Dendritic cell treated with granulocyte-macrophage colony-stimulating factor and Interleukin-4, amounts not matched to agents 40 ng/mL and 50 ng/mL, for 4 days (primary cell): ENCODE measurements around the gene ITGA7.

Experiments used
- H3K27ac Mint-ChIP-seq: one replicate; pipeline ENCODE4 v1.8.0; 2022; ENCODE audit warnings: mild to moderate bottlenecking, mixed read lengths
- H3K27me3 Mint-ChIP-seq: one replicate; pipeline ENCODE4 v1.8.0; 2022; ENCODE audit warnings: mild to moderate bottlenecking, mixed read lengths
- H3K36me3 Mint-ChIP-seq: one replicate; pipeline ENCODE4 v1.8.0; 2022; ENCODE audit warnings: low read depth, mixed read lengths
- H3K4me1 Mint-ChIP-seq: one replicate; pipeline ENCODE4 v1.8.0; 2022; ENCODE audit warnings: low read depth, mixed read lengths
- H3K4me3 Mint-ChIP-seq: one replicate; pipeline ENCODE4 v1.8.0; 2022; ENCODE audit warnings: mild to moderate bottlenecking, moderate library complexity, mixed read lengths
- H3K9me3 Mint-ChIP-seq: one replicate; pipeline ENCODE4 v1.8.0; 2022; ENCODE audit warnings: mixed read lengths
- intact Hi-C: fragments of 100-400 bp; cut with micrococcal nuclease; formaldehyde crosslinking; loops from one replicate; pipeline ENCODE4 v1.15.0; 2022

The ITGA7 gene

DNA sequence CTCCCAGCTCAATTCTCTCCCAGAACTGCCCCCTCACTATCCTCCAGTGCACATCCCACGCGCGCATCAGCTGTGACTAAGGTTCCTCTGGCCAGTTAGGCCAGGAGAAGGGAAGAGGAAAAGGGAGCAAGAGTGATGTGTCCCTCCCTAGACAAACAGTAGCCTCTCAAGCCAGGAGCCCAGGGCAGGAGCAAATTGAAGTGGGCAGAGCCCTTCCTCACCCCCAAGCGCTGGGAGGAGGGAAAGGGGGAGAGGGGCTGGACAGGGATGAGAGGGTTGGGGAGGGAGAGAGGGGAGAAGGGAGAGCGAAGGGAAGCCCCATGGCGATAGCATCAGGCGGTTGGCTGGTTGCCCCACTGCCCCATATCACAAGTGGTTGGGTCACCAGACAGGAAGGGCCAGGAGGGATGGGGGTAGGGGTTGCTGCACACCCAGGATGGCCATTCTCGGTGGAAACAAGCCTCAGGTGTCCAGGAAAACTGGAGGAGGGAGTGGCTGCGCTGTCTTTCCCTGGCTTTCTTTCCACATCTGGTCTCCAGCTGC is 20.0 kb upstream of the ITGA7 start:
- H3K9me3 Mint-ChIP-seq, result no peaks in the 10 kb centered on the region
- peak overlapping the region; percentile 90 for H3K27ac Mint-ChIP-seq
- intact Hi-C loops, result no loop called here
- H3K27me3 Mint-ChIP-seq, result peaks cover 1% of the 10 kb centered on the region
- H3K4me1 Mint-ChIP-seq, result peaks cover 71% of the 10 kb centered on the region
- H3K4me3 Mint-ChIP-seq, result peak overlapping the region; percentile 93
- peaks cover 85% of the 10 kb centered on the region for H3K36me3 Mint-ChIP-seq

DNA sequence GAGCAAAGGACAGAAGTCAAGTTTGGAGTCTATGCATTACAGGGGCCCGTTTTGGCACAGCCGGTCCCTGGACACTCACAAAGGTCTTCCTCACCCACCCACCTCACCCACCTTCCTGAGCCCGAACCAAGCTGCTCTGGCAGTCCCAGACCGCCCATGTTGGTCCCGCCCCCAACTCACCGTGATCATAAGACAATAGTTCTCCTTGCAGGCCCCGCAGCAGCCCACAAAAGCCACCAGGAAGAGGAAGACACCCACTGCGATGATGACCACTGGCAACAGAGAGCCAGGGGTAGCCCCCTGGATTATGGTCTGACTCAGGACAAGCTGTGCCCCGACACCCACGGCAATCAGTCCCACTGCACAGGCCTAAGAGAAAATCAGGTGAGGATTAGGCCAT is 19.3 kb upstream of the ITGA7 start:
- Mint-ChIP-seq H3K27ac (peak overlapping the region; percentile 90), H3K9me3 (no peaks in the 10 kb centered on the region), H3K4me3 (peak overlapping the region; percentile 93), H3K36me3 (peaks cover 78% of the 10 kb centered on the region), H3K27me3 (no peaks in the 10 kb centered on the region), H3K4me1 (peaks cover 63% of the 10 kb centered on the region)
- intact Hi-C loops, result no loop called here

DNA sequence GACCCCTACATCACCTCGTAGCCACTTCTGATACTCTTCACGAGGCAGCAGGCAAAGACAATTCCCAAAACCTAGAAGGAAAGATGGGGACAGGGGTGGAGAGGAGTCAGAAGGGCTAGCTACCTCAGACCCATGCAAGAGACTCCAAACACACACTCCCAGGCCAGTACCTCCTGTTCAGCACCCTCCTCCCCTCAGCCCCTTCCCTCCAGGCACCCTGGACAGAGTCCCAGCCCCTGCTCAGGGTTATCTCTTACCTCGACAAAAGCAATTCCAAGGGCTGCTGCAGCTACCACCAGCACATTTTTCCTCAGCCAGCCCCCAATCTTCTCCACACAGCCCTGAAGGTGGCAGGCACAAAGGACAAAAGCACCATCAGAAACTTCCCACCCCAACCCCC is 17.9 kb upstream of the ITGA7 start:
- intact Hi-C loops, result no loop called here
- no peaks in the 10 kb centered on the region for H3K27me3 Mint-ChIP-seq
- H3K27ac Mint-ChIP-seq, result peak overlapping the region; percentile 56
- H3K4me1 Mint-ChIP-seq, result peaks cover 59% of the 10 kb centered on the region
- H3K9me3 Mint-ChIP-seq, result no peaks in the 10 kb centered on the region
- H3K36me3 Mint-ChIP-seq, result peaks cover 73% of the 10 kb centered on the region
- H3K4me3 Mint-ChIP-seq, result peak overlapping the region; percentile 17

DNA sequence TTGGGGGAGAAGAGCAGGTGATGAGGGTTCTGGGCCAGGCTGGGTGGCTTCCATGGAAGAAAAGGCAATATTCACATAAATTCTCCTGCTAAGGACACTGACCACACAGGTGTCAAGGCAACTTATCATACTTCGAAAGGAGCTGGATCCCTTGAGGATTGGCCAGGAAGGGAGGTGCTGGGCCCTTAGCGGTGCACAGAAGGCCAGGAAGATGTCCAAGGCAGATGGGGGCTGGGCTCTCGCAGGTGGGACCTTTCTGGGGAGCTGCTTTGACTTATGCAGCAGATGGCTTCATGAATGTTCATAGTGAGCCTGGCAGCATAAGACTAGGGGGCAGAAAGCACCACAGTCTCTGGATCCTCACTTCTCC is 17.2 kb upstream of the ITGA7 start:
- peaks cover 73% of the 10 kb centered on the region for H3K36me3 Mint-ChIP-seq
- intact Hi-C loops, result loop anchor here (1.0 kb wide), 1 partner anchor 12 kb away; no protein-coding TSS in a partner anchor
- peak overlapping the region; percentile 56 for H3K27ac Mint-ChIP-seq

DNA sequence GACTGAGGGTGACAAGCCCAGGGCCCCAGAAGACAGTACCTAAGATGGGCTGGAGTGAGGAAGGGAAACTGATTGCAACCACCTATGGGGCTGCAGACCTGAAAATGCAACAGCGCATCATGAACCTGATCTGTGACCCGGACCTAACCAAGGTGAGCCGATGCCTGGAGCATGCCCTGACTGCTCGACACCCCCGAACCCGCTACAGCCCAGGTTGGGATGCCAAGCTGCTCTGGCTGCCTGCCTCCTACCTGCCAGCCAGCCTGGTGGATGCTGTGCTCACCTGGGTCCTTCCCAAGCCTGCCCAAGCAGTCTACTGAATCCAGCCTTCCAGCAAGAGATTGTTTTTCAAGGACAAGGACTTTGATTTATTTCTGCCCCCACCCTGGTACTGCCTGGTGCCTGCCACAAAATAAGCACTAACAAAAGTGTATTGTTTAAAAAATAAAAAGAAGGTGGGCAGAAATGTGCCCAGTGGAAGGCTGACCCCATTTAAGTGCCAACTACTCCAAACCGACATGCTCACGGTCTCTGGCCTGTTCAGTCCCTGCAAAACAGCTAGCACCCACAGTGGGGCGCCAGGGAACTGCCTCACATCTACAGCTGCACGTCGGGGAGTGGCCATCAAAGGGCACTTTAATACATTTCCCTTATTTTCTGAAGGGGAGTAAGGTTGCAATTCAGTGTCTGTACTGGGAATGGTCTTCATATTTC is 16.7 kb upstream of the ITGA7 start:
- Mint-ChIP-seq H3K27ac (peak overlapping the region; percentile 56), H3K4me3 (peak overlapping the region; percentile 5), H3K36me3 (peaks cover 73% of the 10 kb centered on the region), H3K9me3 (no peaks in the 10 kb centered on the region), H3K4me1 (peaks cover 52% of the 10 kb centered on the region), H3K27me3 (no peaks in the 10 kb centered on the region)
- intact Hi-C loops, result loop anchor here (1.0 kb wide), 1 partner anchor 13 kb away; no protein-coding TSS in a partner anchor

More for the DNA sequence above, 17.2 kb upstream of the ITGA7 start:
- H3K4me1 Mint-ChIP-seq, result peaks cover 53% of the 10 kb centered on the region
- H3K9me3 Mint-ChIP-seq, result no peaks in the 10 kb centered on the region
- H3K27me3 Mint-ChIP-seq, result no peaks in the 10 kb centered on the region
- H3K4me3 Mint-ChIP-seq, result peak overlapping the region; percentile 5

DNA sequence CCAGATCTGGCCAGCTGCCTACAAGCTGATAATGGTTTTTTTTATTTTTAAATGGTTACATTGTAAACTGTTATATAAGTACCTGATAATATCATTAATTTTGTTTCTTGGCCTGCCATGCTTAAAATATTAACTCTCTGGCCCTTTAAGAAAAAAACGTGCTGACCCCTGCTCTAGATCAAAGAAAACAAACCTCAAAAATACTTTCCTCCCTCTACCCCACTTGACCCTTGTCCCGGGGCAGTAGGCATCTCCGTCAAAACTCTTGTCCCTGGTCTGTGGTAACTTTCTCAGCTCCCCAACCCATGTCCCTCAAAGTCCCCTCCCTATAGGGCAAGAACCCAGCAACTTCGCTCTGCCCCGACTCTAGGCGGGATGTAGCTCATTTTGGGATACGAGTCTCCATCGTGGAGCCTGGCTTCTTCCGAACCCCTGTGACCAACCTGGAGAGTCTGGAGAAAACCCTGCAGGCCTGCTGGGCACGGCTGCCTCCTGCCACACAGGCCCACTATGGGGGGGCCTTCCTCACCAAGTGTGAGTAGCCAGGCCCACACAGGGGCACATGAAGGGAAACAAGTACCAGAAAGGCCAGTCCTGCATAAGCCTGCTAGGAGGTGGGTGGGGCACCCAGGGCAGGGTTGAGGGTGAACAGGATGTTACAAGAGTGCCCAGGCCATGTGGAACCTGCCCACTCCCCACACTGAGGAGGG is 16.0 kb upstream of the ITGA7 start:
- peaks cover 77% of the 10 kb centered on the region for H3K36me3 Mint-ChIP-seq
- H3K9me3 Mint-ChIP-seq, result no peaks in the 10 kb centered on the region
- intact Hi-C loops, result loop anchor here (1.0 kb wide), 1 partner anchor 14 kb away; no protein-coding TSS in a partner anchor
- peaks cover 59% of the 10 kb centered on the region for H3K4me1 Mint-ChIP-seq
- H3K27ac Mint-ChIP-seq, result no peak overlapping the region
- H3K4me3 Mint-ChIP-seq, result no peak overlapping the region
- no peaks in the 10 kb centered on the region for H3K27me3 Mint-ChIP-seq

DNA sequence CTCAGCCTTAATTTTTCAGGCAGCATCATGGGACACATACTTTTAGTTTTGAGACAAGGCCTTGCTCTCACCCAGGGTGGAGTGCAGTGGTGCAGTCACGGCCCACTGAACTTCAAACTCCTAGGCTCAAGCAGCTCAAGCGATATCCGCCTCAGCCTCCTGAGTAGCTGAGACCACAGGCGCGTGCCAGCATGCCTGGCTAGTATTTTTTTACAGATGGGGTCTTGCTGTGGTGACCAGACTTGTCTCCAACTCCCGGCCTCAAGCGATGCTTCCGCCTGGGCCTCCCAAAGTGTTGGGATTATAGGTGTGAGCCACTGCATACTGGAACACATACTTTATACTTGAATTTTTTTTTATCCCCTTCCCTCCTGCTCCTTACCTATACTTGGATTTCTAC is 15.2 kb upstream of the ITGA7 start:
- H3K9me3 Mint-ChIP-seq, result no peaks in the 10 kb centered on the region
- peaks cover 79% of the 10 kb centered on the region for H3K36me3 Mint-ChIP-seq
- no peak overlapping the region for H3K27ac Mint-ChIP-seq
- H3K4me3 Mint-ChIP-seq, result no peak overlapping the region
- intact Hi-C loops, result no loop called here
- H3K27me3 Mint-ChIP-seq, result no peaks in the 10 kb centered on the region
- H3K4me1 Mint-ChIP-seq, result peaks cover 66% of the 10 kb centered on the region

DNA sequence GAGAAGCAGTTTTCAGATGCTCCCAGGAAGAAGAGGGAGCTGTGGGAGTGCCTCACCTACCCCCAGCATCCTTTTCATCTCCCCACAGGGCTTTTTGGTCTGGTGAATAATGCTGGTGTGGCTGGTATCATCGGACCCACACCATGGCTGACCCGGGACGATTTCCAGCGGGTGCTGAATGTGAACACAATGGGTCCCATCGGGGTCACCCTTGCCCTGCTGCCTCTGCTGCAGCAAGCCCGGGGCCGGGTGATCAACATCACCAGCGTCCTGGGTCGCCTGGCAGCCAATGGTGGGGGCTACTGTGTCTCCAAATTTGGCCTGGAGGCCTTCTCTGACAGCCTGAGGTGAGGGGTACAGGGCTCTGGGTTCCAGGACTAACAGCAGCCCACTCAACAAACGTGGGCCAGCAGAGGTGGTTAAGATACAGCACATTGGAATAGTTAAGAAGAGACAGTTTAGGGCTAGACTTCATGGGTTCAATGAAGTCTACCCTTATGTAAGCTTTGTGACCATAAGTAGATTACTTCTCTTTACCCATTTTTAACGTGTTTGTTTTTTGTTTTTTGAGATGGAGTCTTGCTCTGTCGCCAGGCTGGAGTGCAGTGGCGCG is 14.0 kb upstream of the ITGA7 start:
- H3K27me3 Mint-ChIP-seq, result no peaks in the 10 kb centered on the region
- no peak overlapping the region for H3K27ac Mint-ChIP-seq
- no peaks in the 10 kb centered on the region for H3K9me3 Mint-ChIP-seq
- peaks cover 67% of the 10 kb centered on the region for H3K36me3 Mint-ChIP-seq
- intact Hi-C loops, result loop anchor here (1.0 kb wide), 1 partner anchor 61 kb away; no protein-coding TSS in a partner anchor
- no peak overlapping the region for H3K4me3 Mint-ChIP-seq
- H3K4me1 Mint-ChIP-seq, result peaks cover 66% of the 10 kb centered on the region

DNA sequence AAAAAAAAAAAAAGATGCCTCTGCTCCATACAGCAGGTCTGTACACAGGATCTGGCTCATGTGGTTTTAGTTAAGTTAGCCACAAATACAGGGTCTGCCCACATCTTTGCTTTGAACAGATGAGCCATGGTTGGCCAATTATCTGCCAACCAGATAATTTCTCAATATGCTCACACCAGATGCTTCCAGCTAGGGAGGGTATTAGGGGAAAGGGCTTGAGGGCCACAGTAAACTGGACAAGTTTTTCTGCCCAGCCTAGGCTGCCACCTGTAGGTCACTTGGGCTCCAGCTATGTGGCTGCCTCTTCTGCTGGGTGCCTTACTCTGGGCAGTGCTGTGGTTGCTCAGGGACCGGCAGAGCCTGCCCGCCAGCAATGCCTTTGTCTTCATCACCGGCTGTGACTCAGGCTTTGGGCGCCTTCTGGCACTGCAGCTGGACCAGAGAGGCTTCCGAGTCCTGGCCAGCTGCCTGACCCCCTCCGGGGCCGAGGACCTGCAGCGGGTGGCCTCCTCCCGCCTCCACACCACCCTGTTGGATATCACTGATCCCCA is 13.3 kb upstream of the ITGA7 start:
- H3K9me3 Mint-ChIP-seq, result no peaks in the 10 kb centered on the region
- H3K27ac Mint-ChIP-seq, result no peak overlapping the region
- H3K36me3 Mint-ChIP-seq, result peaks cover 62% of the 10 kb centered on the region
- intact Hi-C loops, result loop anchor here (1.0 kb wide), 1 partner anchor 61 kb away; no protein-coding TSS in a partner anchor
- no peak overlapping the region for H3K4me3 Mint-ChIP-seq
- no peaks in the 10 kb centered on the region for H3K27me3 Mint-ChIP-seq
- H3K4me1 Mint-ChIP-seq, result peaks cover 64% of the 10 kb centered on the region

DNA sequence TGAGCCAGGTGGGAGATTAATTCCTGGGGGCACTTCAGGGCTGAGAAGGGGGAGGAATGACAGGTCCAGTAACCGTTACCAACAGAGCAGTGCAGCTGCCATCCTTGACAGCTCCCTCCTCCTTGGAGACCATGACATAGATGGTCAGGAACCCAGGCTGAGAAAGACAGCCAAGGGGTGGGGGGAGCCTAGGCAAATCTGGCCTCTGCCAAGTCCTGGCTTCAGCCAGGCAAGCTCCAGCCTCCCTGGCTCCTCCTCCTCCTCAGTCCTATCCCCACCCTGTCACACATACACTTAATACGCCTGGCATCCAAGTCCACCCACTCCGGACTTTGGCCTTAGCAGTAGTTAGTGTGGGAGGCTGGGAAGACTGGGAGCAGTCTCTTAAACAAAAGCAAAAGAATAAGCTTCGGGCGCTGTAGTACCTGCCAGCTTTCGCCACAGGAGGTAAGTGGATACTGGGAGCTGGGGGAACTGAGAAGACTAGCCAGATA is 12.4 kb upstream of the ITGA7 start, which contains the start of gene RDH5:
RDH5 (plus strand) TSS at position 323 of the 494 bp plus-strand sequence. CDS start 792 bp downstream, outside the sequence.
- no peak within 1 kb of the TSS for H3K4me3 Mint-ChIP-seq
- H3K27ac Mint-ChIP-seq, result no peak within 1 kb of the TSS
- H3K9me3 Mint-ChIP-seq, result no peaks in the 10 kb centered on the region
- H3K4me1 Mint-ChIP-seq, result peaks cover 63% of the 10 kb centered on the region
- intact Hi-C loops, result no loop called here
- no peaks in the 10 kb centered on the region for H3K27me3 Mint-ChIP-seq
- peaks cover 56% of the 10 kb centered on the region for H3K36me3 Mint-ChIP-seq

DNA sequence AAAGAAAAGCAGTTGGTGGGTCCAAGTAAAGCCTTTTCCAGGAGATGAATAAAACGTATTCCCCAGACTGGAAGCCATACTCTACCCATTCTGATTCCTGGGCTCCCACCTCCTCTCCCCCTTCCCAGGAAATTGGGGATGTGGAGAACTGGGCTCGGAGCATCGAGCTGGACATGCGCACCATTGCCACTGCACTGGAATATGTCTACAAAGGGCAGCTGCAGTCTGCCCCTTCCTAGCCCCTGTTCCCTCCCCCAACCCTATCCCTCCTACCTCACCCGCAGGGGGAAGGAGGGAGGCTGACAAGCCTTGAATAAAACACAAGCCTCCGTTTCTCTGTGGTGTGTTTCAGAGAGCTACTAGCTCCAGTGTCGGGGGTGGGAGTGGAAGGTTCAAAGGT is 11.7 kb upstream of the ITGA7 start:
- intact Hi-C loops, result no loop called here
- Mint-ChIP-seq H3K36me3 (peaks cover 48% of the 10 kb centered on the region), H3K4me3 (no peak overlapping the region), H3K9me3 (no peaks in the 10 kb centered on the region), H3K27me3 (no peaks in the 10 kb centered on the region), H3K27ac (no peak overlapping the region), H3K4me1 (peaks cover 56% of the 10 kb centered on the region)

DNA sequence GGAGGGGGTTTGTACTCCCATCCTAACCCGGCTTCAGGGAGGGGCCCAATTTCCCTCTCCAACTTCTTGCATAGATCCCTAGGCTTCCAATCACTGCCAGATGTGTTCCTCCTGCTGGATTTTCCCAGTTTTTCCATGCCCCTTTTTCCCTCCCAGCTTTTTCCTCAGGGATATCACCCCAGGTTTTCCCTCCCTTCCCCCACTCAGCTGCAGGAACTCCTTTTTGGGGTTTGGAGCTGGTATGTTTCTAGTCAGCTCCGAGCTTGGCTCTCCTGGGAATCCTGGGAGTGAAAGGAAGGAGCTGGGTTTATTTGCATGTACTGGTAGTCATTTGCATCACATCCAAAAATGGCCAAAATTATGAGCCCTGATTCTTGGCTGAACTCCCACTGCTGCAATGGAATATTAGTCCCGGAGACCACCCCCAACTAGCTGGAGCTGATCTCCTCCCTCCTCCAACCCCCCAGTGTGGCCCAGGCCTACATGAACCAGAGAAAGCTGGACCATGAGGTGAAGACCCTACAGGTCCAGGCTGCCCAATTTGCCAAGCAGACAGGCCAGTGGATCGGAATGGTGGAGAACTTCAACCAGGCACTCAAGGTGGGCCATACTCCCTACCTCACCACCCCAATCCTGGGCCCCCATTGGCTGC is 11.0 kb upstream of the ITGA7 start:
- no peaks in the 10 kb centered on the region for H3K9me3 Mint-ChIP-seq
- H3K27me3 Mint-ChIP-seq, result peaks cover under 1% of the 10 kb centered on the region
- no peak overlapping the region for H3K4me3 Mint-ChIP-seq
- intact Hi-C loops, result no loop called here
- H3K4me1 Mint-ChIP-seq, result peaks cover 53% of the 10 kb centered on the region
- H3K27ac Mint-ChIP-seq, result peak overlapping the region; percentile 87
- H3K36me3 Mint-ChIP-seq, result peaks cover 42% of the 10 kb centered on the region

DNA sequence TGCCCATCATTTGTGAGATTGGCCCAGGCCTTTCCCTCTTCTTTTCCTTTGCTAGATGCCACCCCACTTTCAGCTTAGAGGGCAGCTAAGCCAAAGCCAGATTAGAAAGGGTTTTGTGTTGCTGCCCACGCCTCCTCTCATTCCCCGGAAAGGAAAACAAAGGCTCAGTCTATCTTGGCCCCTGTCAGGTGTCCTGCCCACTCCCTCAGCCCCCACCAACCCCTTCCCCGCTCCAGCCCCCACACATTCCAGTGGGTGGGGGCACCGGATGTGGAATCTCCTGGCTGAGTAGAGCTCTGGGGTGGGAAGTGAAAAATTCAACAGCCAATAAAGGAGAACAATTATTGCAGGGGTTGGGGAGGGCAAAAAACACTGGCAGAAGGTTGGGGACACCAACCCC is 10.3 kb upstream of the ITGA7 start:
- peak overlapping the region; percentile 87 for H3K4me3 Mint-ChIP-seq
- peak overlapping the region; percentile 87 for H3K27ac Mint-ChIP-seq
- intact Hi-C loops, result no loop called here
- peaks cover 3% of the 10 kb centered on the region for H3K27me3 Mint-ChIP-seq
- no peaks in the 10 kb centered on the region for H3K9me3 Mint-ChIP-seq
- peaks cover 35% of the 10 kb centered on the region for H3K36me3 Mint-ChIP-seq
- peaks cover 49% of the 10 kb centered on the region for H3K4me1 Mint-ChIP-seq
